Mucosa of rectum (tissue), 2 donors: ENCODE results near the gene MCTP1.

Source experiments
- H3K27ac ChIP-seq, 2 donors: one replicate each; pipeline ENCODE4 v1.7.0; 2013; ENCODE audit warnings: inconsistent platforms in 2 of 2, low read depth in 2 of 2, low read length in 2 of 2
- H3K27me3 ChIP-seq, 2 donors: one replicate each; pipeline ENCODE4 v1.7.0; 2013; ENCODE audit warnings: low read length in 2 of 2; ENCODE audit not compliant: control insufficient read depth in 2 of 2, insufficient read depth in 2 of 2
- H3K36me3 ChIP-seq, 2 donors: one replicate each; pipeline ENCODE4 v1.7.0; 2013; ENCODE audit warnings: low read length in 2 of 2; ENCODE audit not compliant: control insufficient read depth in 2 of 2, insufficient read depth in 2 of 2
- H3K4me1 ChIP-seq, 2 donors: one replicate each; pipeline ENCODE4 v1.7.0; 2013; ENCODE audit warnings: low read length in 2 of 2, mild to moderate bottlenecking in 1 of 2; ENCODE audit not compliant: control insufficient read depth in 2 of 2, insufficient read depth in 2 of 2
- H3K4me3 ChIP-seq, 2 donors: one replicate each; pipeline ENCODE4 v1.7.0; 2013; ENCODE audit warnings: low read length in 2 of 2
- H3K9ac ChIP-seq, 2 donors: one replicate each; pipeline ENCODE4 v1.7.0; 2013; ENCODE audit warnings: low read length in 2 of 2, low read depth in 1 of 2, mild to moderate bottlenecking in 1 of 2
- H3K9me3 ChIP-seq, 2 donors: one replicate each; pipeline ENCODE4 v1.7.0; 2013; ENCODE audit warnings: low read length in 2 of 2; ENCODE audit not compliant: control insufficient read depth in 2 of 2
- donor health status: healthy.
- donor health status: Normal muscosa, but diverticular disease.

Gene MCTP1

GRCh38 chr5:95141141-95141540 is 143.8 kb downstream of the MCTP1 start:
- no peaks in the 10 kb centered on the region for H3K9me3 ChIP-seq

GRCh38 chr5:95134326-95134725 is 150.6 kb downstream of the MCTP1 start:
- H3K27me3 ChIP-seq = no peaks in the 10 kb centered on the region
- H3K4me3 ChIP-seq = no peak overlapping the region
- H3K9ac ChIP-seq = no peak overlapping the region
- no peaks in the 10 kb centered on the region for H3K36me3 ChIP-seq
- no peak overlapping the region for H3K27ac ChIP-seq
- no peaks in the 10 kb centered on the region for H3K4me1 ChIP-seq
- H3K9me3 ChIP-seq = no peaks in the 10 kb centered on the region

More at GRCh38 chr5:95141141-95141540, 143.8 kb downstream of the MCTP1 start:
- Histone ChIP-seq H3K36me3 (no peaks in the 10 kb centered on the region), H3K27me3 (no peaks in the 10 kb centered on the region), H3K27ac (no peak overlapping the region), H3K4me3 (no peak overlapping the region), H3K9ac (no peak overlapping the region), H3K4me1 (no peaks in the 10 kb centered on the region)

- Histone ChIP-seq H3K27me3 (no peaks in the 10 kb centered on the region), H3K4me1 (no peaks in the 10 kb centered on the region), H3K9me3 (no peaks in the 10 kb centered on the region), H3K36me3 (no peaks in the 10 kb centered on the region), H3K9ac (no peak overlapping the region), H3K4me3 (no peak overlapping the region), H3K27ac (no peak overlapping the region)
These were observed 152.8 kb downstream of the MCTP1 start for GRCh38 chr5:95132096-95132495.

- Histone ChIP-seq H3K27ac (no peak overlapping the region), H3K36me3 (no peaks in the 10 kb centered on the region), H3K9ac (no peak overlapping the region), H3K4me1 (no peaks in the 10 kb centered on the region), H3K4me3 (no peak overlapping the region), H3K27me3 (no peaks in the 10 kb centered on the region), H3K9me3 (no peaks in the 10 kb centered on the region)
These were observed 154.0 kb downstream of the MCTP1 start for GRCh38 chr5:95130941-95131340.

DNA sequence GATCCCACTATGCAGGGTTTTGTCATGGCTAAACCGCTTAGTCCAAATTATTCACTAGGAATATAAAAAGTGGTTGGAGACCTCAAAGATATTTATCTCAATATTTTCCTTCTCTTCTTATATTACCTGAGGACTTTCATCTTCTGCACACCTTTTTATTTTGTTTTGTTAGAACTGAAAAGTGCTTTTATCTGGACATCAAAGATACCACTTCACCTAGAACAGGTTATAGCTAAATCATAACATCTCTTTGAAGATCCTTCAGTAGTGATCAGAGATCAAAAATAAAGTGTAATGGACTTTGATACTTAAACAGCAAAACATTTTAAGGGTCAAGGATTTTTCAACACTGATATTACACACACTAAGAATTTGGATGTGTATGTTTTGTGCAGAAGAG is 160.2 kb downstream of the MCTP1 start:
- Histone ChIP-seq H3K4me1 (no peaks in the 10 kb centered on the region), H3K9me3 (no peaks in the 10 kb centered on the region), H3K27ac (no peak overlapping the region), H3K36me3 (no peaks in the 10 kb centered on the region), H3K9ac (no peak overlapping the region), H3K27me3 (no peaks in the 10 kb centered on the region), H3K4me3 (no peak overlapping the region)

DNA sequence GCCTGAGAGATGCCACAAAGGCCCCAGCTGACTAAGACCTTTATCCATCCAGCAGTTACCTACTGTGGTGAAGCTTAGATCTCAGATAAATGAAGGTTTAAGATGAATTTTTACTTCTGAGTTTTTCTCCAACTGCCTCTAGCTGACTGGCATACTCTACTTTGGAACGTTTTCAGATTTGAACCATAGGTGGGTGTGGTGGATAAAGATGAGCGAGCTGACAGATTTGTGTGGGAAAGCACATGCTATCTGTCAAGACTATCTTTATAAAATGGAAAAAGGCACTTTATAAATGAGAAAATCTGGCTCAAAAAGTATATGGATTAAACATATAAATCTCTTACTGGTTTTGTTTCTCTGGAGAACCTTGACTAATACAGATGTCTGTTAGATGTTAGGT is 160.8 kb downstream of the MCTP1 start:
- no peaks in the 10 kb centered on the region for H3K36me3 ChIP-seq
- H3K4me1 ChIP-seq = no peaks in the 10 kb centered on the region
- no peak overlapping the region for H3K27ac ChIP-seq

DNA sequence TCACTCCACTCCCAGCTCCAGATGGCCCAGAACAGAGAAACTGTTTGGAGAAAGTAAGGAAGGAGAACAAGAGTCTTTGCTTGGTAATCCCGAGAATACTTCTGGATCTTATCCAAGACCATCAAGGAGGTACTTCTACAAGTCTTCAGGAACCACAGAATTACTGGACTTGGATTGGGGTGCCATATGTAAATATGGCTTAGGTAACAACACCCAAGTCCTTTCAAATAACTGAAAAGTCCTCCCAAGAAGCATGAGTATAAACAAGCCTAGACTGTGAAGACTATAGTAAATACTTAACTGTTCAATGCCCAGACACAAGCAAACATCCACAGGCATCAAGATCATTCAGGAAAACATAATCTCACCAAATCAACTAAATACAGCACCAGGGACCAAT is 170.0 kb downstream of the MCTP1 start:
- no peaks in the 10 kb centered on the region for H3K4me1 ChIP-seq
- H3K9ac ChIP-seq = no peak overlapping the region
- no peaks in the 10 kb centered on the region for H3K9me3 ChIP-seq
- no peak overlapping the region for H3K27ac ChIP-seq
- H3K4me3 ChIP-seq = no peak overlapping the region
- no peaks in the 10 kb centered on the region for H3K36me3 ChIP-seq
- H3K27me3 ChIP-seq = no peaks in the 10 kb centered on the region

More for the DNA sequence above, 160.8 kb downstream of the MCTP1 start:
- Histone ChIP-seq H3K9me3 (no peaks in the 10 kb centered on the region), H3K27me3 (no peaks in the 10 kb centered on the region), H3K9ac (no peak overlapping the region), H3K4me3 (no peak overlapping the region)

DNA sequence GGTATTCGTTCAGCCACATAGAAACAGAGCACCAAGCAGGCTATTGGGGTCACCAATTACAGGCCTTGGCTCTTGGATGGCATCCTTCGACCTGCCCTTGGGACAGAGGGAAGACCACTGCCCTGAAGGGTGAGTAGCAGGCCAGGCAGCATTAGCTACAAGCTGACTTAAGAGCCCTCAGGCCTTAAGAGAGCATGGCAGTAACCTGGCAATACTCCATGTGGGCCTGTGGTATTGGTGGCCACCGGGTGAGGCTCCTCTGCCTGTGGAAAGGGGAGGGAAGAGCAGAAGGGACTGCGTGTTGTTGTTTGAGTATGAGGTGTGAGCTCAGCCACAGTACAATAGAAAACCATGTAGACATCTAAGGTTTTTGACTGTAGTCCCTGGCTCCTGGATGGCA is 170.6 kb downstream of the MCTP1 start:
- no peak overlapping the region for H3K27ac ChIP-seq
- no peaks in the 10 kb centered on the region for H3K9me3 ChIP-seq
- H3K9ac ChIP-seq = no peak overlapping the region
- H3K4me3 ChIP-seq = no peak overlapping the region
- H3K4me1 ChIP-seq = no peaks in the 10 kb centered on the region
- H3K27me3 ChIP-seq = no peaks in the 10 kb centered on the region
- H3K36me3 ChIP-seq = no peaks in the 10 kb centered on the region

DNA sequence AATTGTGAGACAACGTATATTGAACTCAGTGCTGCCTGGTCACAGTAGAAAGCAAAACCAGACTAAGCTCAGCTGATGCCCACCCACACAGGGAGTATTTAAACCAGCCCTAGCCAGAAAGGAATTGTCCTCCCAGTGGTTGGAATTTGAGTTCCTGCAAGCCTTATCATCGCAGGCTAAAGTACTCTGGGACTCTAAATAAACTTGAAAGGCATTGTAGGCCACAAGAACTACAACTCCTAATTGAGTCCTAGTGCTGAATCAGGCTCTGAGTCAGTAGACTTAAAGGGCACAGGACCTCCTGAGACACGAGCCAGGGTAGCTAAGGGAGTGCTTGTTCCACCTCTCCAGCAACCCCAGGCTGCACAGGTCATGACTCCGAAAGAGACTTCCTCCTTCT is 171.4 kb downstream of the MCTP1 start:
- Histone ChIP-seq H3K4me1 (no peaks in the 10 kb centered on the region), H3K27ac (no peak overlapping the region), H3K36me3 (no peaks in the 10 kb centered on the region), H3K4me3 (no peak overlapping the region), H3K9ac (no peak overlapping the region), H3K9me3 (no peaks in the 10 kb centered on the region), H3K27me3 (no peaks in the 10 kb centered on the region)

DNA sequence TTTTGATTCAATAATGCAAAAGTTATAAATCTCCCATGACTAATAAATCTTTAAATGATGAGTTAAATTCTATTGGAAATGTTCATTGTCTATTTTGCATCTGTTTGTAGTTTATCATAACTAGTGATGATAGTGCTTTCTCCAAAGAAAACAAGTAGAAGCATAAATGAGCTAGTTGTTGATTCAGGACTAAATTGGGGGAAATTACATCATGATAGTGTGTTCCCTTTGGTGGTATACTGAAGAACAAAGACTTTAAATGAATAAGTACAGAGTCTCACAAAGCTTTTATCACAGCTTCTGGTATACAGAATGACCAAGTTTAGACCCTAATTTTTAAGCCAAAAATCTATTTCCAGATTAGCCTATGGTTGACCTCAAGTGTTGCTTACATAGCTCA is 173.8 kb downstream of the MCTP1 start:
- Histone ChIP-seq H3K27me3 (no peaks in the 10 kb centered on the region), H3K9me3 (no peaks in the 10 kb centered on the region), H3K36me3 (no peaks in the 10 kb centered on the region), H3K4me3 (no peak overlapping the region), H3K27ac (no peak overlapping the region), H3K9ac (no peak overlapping the region), H3K4me1 (no peaks in the 10 kb centered on the region)

- no peak overlapping the region for H3K27ac ChIP-seq
- H3K4me3 ChIP-seq = no peak overlapping the region
- no peaks in the 10 kb centered on the region for H3K36me3 ChIP-seq
- no peaks in the 10 kb centered on the region for H3K4me1 ChIP-seq
- H3K27me3 ChIP-seq = no peaks in the 10 kb centered on the region
- no peaks in the 10 kb centered on the region for H3K9me3 ChIP-seq
- H3K9ac ChIP-seq = no peak overlapping the region
These were observed 174.8 kb downstream of the MCTP1 start for GRCh38 chr5:95110118-95110517.
